ENCODE measurements around the gene KSR2. TPM values are rescaled to one million over a fixed set of nuclear protein-coding genes. Genes with fewer than 3 reads are reported as not detected.

Gene KSR2
- total and polyA plus RNA-seq, 2 of the 4 experiments (the other 2 are of a cell fraction), result not detected

- TF ChIP-seq USF2 (IDR thresholded peaks at IDR 0.05; ENCODE audit: low read depth, low read length), result no peak
- TF ChIP-seq NFE2L2 (IDR thresholded peaks at IDR 0.05; ENCODE audit: low read depth, low read length), result no peak
- no peak for TF ChIP-seq BHLHE40 (IDR thresholded peaks at IDR 0.05; ENCODE audit: low read depth, low read length)
- no peak for TF ChIP-seq RCOR1 (IDR thresholded peaks at IDR 0.05; ENCODE audit: insufficient replicate concordance, low read length)
- Histone ChIP-seq H4K20me1 (ENCODE audit: insufficient read depth, low read length) (no peaks in the 10 kb centered on the region), H3K18ac (ENCODE audit: low read depth, low read length) (no peak overlapping the region), H3K9me3 (ENCODE audit: control insufficient read depth, insufficient read depth, low read length) (no peaks in the 10 kb centered on the region), H3K27me3 (ENCODE audit: control insufficient read depth, insufficient read depth, low read length) (no peaks in the 10 kb centered on the region), H4K8ac (ENCODE audit: low read depth in 2 of 2, low read length in 2 of 2) (no peak overlapping the region), H2AK9ac (replicated peaks; ENCODE audit: low read depth, low read length, poor library complexity) (no peak overlapping the region), H3K4ac (ENCODE audit: low read depth, low read length) (no peak overlapping the region), H3K4me3 (ENCODE audit: insufficient read depth, low read depth, low read length) (no peak overlapping the region), H3K56ac (ENCODE audit: extremely low read depth, insufficient read depth, low read length) (no peak overlapping the region), H3K9ac (ENCODE audit: low read depth, low read length) (no peak overlapping the region), H2BK15ac (ENCODE audit: low read depth, low read length) (no peak overlapping the region), H2BK120ac (ENCODE audit: low read depth, low read length) (no peak overlapping the region), H2AFZ (replicated peaks; ENCODE audit: low read length, poor library complexity) (no peak overlapping the region), H3K27ac (ENCODE audit: insufficient read depth, low read length) (no peak overlapping the region), H2BK20ac (ENCODE audit: low read depth, low read length) (no peak overlapping the region), H3K23ac (ENCODE audit: low read depth, low read length) (no peak overlapping the region), H3K79me1 (ENCODE audit: low read depth in 1 of 2, low read length in 2 of 2) (no peaks in the 10 kb centered on the region), H2AK5ac (ENCODE audit: low read depth, low read length) (no peak overlapping the region), H3K4me1 (ENCODE audit: control insufficient read depth, insufficient read depth, low read length) (no peaks in the 10 kb centered on the region), H4K5ac (ENCODE audit: low read depth, low read length) (no peak overlapping the region), H2BK5ac (ENCODE audit: low read depth, low read length, poor library complexity, severe bottlenecking) (no peak overlapping the region), H3K36me3 (ENCODE audit: control insufficient read depth, insufficient read depth, low read length) (no peaks in the 10 kb centered on the region), H4K91ac (ENCODE audit: insufficient read depth, low read depth, low read length) (no peak overlapping the region), H3K4me2 (ENCODE audit: low read depth, low read length) (no peak overlapping the region), H3K9me1 (ENCODE audit: insufficient read depth, low read length) (no peaks in the 10 kb centered on the region), H3K14ac (replicated peaks; ENCODE audit: low read depth, low read length) (no peak overlapping the region)
- BruUV-seq (replicated peaks), result no TSS peak
- POLR2A ChIA-PET (ENCODE audit: unreplicated experiment), result interaction anchor here (0.6 kb wide), 1 partner anchor 10 kb away, joined by 7 read pairs; no protein-coding TSS in a partner anchor
- dilution Hi-C loops (cut with HindIII; ENCODE audit: low sequenced_read_pairs, unreplicated experiment), result no loop called here
- CTCF ChIA-PET, result no interaction called here
- DNase-seq (no peak), ATAC-seq (ENCODE audit: low read depth) (no peak)
- in situ Hi-C loops (cut with MboI; ENCODE audit: low sequenced_read_pairs), result no loop called here
- WGBS, 2 experiments (ENCODE audit: extremely low coverage in 2 of 2, insufficient read length in 1 of 2), result no CpG with 5 or more reads among the region's 1 CpG
- intact Hi-C loops (cut with micrococcal nuclease), result no loop called here
These were observed 8.6 kb upstream of the KSR2 start for GRCh38 chr12:117977373-117977772.

Data from IMR-90 (cell line).